HG02763 (cell line): ENCODE measurements around the gene POLR2E.

Experiments
- ATAC-seq: cut with Tn5 transposase; IDR thresholded peaks from one replicate; pipeline ENCODE4 v1.9.1; 2021; ENCODE audit warnings: mild to moderate bottlenecking, moderate library complexity; ENCODE audit not compliant: unreplicated experiment

Gene POLR2E

GRCh38 chr19:1051791-1052190, 43.4 kb downstream of the POLR2E start:
- ATAC-seq: no peak

- no peak for ATAC-seq
Observed at GRCh38 chr19:1050989-1051788, 44.0 kb downstream of the POLR2E start.

- no peak for ATAC-seq
Observed at GRCh38 chr19:1049800-1050199, 45.4 kb downstream of the POLR2E start.

- no peak for ATAC-seq
Observed at GRCh38 chr19:1049106-1049505, 46.1 kb downstream of the POLR2E start.

GRCh38 chr19:1047696-1048147, 47.5 kb downstream of the POLR2E start:
- no peak for ATAC-seq

GRCh38 chr19:1046836-1047695, 48.1 kb downstream of the POLR2E start:
- no peak for ATAC-seq

GRCh38 chr19:1046117-1046626, 49.0 kb downstream of the POLR2E start:
- no peak for ATAC-seq

- no peak for ATAC-seq
Observed at GRCh38 chr19:1045247-1045603, 50.0 kb downstream of the POLR2E start.

GRCh38 chr19:1042689-1043511, 52.3 kb downstream of the POLR2E start:
- ATAC-seq: no peak

- no peak for ATAC-seq
Observed at GRCh38 chr19:1041835-1042685, 53.1 kb downstream of the POLR2E start.

- no peak for ATAC-seq
Observed at GRCh38 chr19:1041272-1041834, 53.8 kb downstream of the POLR2E start.

GRCh38 chr19:1040476-1041271, 54.5 kb downstream of the POLR2E start:
- ATAC-seq: peak; percentile 43

- ATAC-seq: peak; percentile 69
Observed at GRCh38 chr19:1039646-1040475, 55.3 kb downstream of the POLR2E start, which contains the start of gene ABCA7. Gene ABCA7, plus strand, starts transcription at chr19:1040107. Its CDS starts 1,255 bp downstream, at chr19:1041362.

- no peak for ATAC-seq
Observed at GRCh38 chr19:1038978-1039645, 56.1 kb downstream of the POLR2E start.

GRCh38 chr19:1037621-1038064, 57.5 kb downstream of the POLR2E start:
- ATAC-seq: no peak
